HUES64 (cell line): ENCODE results near the gene CCDC180.

Experiments
- H3K27ac ChIP-seq: 2 replicates; pipeline ENCODE4 v1.7.0; 2013; ENCODE audit warnings: low read depth, low read length, inconsistent platforms
- H3K27me3 ChIP-seq: 2 replicates; pipeline ENCODE4 v1.6.1; 2013; ENCODE audit warnings: mild to moderate bottlenecking, low read length; ENCODE audit not compliant: insufficient read depth
- H3K36me3 ChIP-seq: 2 replicates; pipeline ENCODE4 v1.6.1; 2013; ENCODE audit warnings: mild to moderate bottlenecking, low read length; ENCODE audit not compliant: insufficient read depth
- H3K4me1 ChIP-seq: 2 replicates; pipeline ENCODE4 v1.6.1; 2013; ENCODE audit warnings: mild to moderate bottlenecking, low read length, moderate library complexity; ENCODE audit not compliant: insufficient read depth
- H3K4me3 ChIP-seq: 2 replicates; pipeline ENCODE4 v1.5.1; 2013; ENCODE audit warnings: mild to moderate bottlenecking, low read length, moderate library complexity
- H3K9ac ChIP-seq: 2 replicates; pipeline ENCODE4 v1.6.1; 2013; ENCODE audit warnings: mild to moderate bottlenecking, low read depth, low read length
- H3K9me3 ChIP-seq: 2 replicates; pipeline ENCODE4 v1.6.1; 2013; ENCODE audit warnings: low read depth, low read length; ENCODE audit not compliant: insufficient read depth
- WGBS: fragments of 150-250, 120-280 bp; methylation state at CpG from one replicate; pipeline ENCODE4 v1.1.7; 2013; ENCODE audit warnings: missing lambda C conversion rate; 5-methylcytosine and 5-hydroxymethylcytosine counted together

Gene CCDC180

DNA sequence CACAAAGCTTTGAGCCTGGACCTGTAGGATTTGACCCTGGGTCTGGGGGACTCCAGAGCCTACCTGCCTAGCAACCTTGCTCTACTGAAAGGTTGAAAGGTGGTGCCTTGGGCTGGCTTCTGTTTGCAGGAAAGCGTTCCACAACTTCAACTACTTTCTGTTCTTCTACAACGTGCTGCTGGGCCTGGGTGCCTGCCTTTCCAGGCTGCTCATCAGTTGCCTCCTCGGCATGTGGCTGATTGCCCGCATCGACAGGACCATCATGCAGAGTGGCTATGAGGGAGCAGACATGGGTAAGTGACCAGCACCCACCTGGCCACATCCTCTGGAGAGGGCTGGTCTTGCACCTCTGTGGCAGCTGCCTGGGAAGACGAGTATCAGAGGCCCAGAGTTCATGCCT lies 13.6 kb upstream of the CCDC180 start:
- no peak overlapping the region for H3K4me3 ChIP-seq
- no peak overlapping the region for H3K9ac ChIP-seq
- no peak overlapping the region for H3K27ac ChIP-seq
- no peaks in the 10 kb centered on the region for H3K27me3 ChIP-seq
- H3K9me3 ChIP-seq: no peaks in the 10 kb centered on the region
- 91% methylated on average over 6 of the region's 6 CpGs for WGBS
- H3K4me1 ChIP-seq: no peaks in the 10 kb centered on the region
- peaks cover 21% of the 10 kb centered on the region; the same call in 1 of the 2 replicates for H3K36me3 ChIP-seq

DNA sequence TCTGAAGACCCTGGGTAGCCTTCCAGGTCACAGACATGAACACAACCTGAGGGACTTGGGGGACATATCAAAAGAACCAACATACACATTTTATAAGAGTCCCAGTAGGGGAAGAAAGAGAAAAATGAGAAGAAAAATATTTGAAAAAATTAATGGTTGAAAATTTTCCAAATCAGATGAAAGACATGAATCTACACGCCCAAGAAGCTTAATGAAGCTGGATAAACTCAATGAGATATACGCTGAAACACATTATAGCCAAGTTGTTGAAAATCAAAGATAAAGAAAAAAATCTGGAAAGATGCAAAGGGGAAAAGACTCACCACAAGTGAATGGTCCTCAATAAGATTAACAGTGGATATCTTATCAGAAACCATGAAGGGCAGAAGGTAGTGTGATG lies 9.6 kb upstream of the CCDC180 start:
- H3K4me3 ChIP-seq: no peak overlapping the region
- 0 out of 2 replicates have a peak, but pooled peaks cover 6% of the 10 kb centered on the region for H3K36me3 ChIP-seq
- no peaks in the 10 kb centered on the region for H3K27me3 ChIP-seq
- H3K9ac ChIP-seq: no peak overlapping the region
- H3K27ac ChIP-seq: no peak overlapping the region
- WGBS: 88% methylated on average over 2 of the region's 2 CpGs
- no peaks in the 10 kb centered on the region for H3K4me1 ChIP-seq
- no peaks in the 10 kb centered on the region for H3K9me3 ChIP-seq

DNA sequence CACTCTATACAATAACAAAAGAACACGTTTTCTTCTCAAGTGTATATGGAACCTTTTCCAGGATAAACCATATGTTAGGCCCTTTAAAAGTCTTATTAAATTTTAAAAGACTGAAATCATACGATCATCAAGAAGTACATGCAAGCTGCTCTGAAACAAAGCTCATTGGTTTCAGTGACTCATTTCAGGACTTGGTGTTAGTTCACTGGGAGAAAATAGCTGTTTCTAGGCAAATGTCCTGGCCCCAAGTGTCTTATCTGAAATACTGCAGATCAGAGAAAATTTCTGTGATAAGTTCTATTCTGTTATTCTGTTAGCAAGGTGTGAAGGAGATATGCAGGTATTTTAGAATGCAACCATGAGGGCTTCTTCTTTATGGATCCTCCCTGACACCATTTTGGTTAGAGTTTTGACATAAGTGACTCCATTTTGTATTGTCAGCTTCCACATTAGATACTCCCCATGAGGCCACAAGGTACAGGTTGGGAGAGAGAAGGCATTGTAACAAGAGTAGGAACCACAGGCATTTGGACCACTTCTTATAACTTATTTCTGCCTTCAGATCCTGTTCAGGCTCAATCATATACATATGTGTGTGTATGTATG lies 7.5 kb upstream of the CCDC180 start:
- Histone ChIP-seq H3K36me3 (0 out of 2 replicates have a peak, but pooled peaks cover 3% of the 10 kb centered on the region), H3K4me3 (no peak overlapping the region), H3K27me3 (no peaks in the 10 kb centered on the region), H3K27ac (no peak overlapping the region), H3K4me1 (no peaks in the 10 kb centered on the region), H3K9me3 (no peaks in the 10 kb centered on the region), H3K9ac (no peak overlapping the region)
- WGBS: 93% methylated on average over 2 of the region's 2 CpGs

DNA sequence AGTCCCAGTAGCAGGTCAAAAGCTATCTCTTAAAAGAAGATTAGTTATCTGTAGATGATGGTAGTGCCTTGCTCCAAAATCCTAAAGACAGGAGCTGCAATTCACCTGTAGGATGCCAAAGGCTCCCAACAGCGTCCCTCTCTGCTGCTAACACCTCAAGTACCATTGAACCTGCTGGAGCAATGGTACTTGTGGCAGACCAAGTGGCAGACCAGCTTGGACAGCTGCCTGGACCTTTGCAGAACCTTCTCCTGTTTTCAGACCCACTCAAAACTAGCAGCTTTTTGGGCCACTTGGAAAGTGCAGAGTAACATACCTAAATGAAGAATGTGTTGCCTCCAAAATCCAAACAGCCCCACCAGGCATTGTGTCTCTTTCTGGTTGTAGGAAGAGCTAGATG lies 6.9 kb upstream of the CCDC180 start:
- no peak overlapping the region for H3K9ac ChIP-seq
- no peaks in the 10 kb centered on the region for H3K27me3 ChIP-seq
- no peaks in the 10 kb centered on the region for H3K36me3 ChIP-seq
- H3K4me1 ChIP-seq: no peaks in the 10 kb centered on the region
- no peak overlapping the region for H3K27ac ChIP-seq
- H3K4me3 ChIP-seq: no peak overlapping the region
- H3K9me3 ChIP-seq: no peaks in the 10 kb centered on the region
- WGBS: 93% methylated on average over 1 of the region's 1 CpG

DNA sequence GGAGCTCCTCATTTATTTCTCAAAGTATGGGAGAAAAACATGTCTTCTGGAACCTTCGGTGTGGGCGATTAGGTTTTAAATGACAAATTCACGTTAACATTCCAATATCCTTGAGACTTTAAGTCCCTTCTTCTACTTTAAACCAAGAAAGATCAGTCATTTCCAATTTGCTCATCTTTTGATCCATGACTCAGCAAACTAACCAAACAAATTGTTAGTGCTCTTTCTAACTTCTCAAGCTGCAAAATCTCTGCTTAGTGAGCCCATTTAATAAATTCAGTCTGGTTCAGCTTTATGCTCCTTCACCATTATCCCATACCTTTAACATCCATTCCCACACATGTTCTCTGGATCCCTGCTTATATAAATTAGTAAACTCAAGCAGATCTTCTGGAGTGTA lies 5.5 kb upstream of the CCDC180 start:
- Histone ChIP-seq H3K36me3 (no peaks in the 10 kb centered on the region), H3K4me3 (no peak overlapping the region), H3K9ac (no peak overlapping the region), H3K4me1 (peaks cover 7% of the 10 kb centered on the region; the same call in 1 of the 2 replicates), H3K27ac (no peak overlapping the region), H3K27me3 (no peaks in the 10 kb centered on the region), H3K9me3 (no peaks in the 10 kb centered on the region)
- WGBS: 96% methylated on average over 3 of the region's 3 CpGs

DNA sequence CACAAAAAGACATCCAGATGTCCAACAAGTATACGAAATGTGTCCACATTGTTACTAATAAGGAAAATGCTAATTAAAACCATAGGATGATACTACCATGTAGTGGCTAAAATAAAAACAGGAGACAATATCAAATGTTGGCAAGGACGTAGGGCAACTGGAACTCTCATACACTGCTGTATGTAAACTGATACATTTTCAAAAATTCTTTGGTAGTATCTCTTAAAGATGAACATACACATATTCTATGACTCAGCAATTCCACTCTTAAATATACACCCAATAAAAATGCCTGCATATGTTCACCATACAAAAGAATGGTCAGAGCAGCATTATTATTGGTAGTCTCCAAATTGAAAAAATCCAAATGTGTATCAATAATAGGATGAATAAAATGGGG lies 2.9 kb upstream of the CCDC180 start:
- no peak overlapping the region for H3K27ac ChIP-seq
- no peak overlapping the region for H3K4me3 ChIP-seq
- H3K4me1 ChIP-seq: peaks cover 7% of the 10 kb centered on the region; the same call in 1 of the 2 replicates
- peaks cover 7% of the 10 kb centered on the region for H3K27me3 ChIP-seq
- no peaks in the 10 kb centered on the region for H3K36me3 ChIP-seq
- no peaks in the 10 kb centered on the region for H3K9me3 ChIP-seq
- H3K9ac ChIP-seq: no peak overlapping the region
- WGBS: 86% methylated on average over 1 of the region's 2 CpGs

DNA sequence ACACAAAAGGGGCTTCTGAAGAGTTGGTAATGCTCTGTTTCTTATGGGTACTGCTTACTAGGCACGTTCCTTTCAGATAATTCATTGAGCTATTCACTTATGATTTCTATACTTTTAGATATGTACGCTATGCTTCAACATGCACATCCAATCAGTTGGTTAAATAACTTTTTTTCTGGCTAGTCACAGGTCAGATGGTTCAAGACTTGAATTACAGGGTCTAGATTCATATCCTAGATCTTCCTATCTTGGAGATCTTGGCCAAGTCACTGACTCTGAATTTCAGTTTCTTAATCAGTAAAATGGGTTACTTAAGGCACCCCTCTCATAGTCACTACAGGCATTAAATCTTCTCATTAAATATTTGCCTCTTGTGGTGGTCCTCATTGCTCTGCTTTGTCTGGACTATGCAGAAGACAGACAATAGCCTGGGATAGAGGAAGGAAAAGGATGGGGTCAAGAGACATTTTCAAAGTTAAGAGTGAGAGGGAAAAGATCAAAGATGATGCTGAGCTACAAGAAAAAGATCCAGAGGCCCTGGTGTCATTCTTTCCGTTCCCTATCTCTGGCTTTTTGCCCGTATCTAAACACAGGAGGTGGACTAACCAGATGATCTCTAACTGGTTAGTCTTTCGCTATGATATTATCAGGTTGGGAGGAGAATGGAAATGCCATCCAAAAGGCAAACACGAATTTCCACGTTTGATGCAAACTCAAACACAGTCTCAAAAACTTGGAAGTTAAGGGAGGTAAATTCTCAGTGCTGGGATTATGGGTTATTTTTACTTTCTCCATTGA lies 1.8 kb upstream of the CCDC180 start:
- WGBS: 92% methylated on average over 6 of the region's 7 CpGs
- no peaks in the 10 kb centered on the region for H3K36me3 ChIP-seq

DNA sequence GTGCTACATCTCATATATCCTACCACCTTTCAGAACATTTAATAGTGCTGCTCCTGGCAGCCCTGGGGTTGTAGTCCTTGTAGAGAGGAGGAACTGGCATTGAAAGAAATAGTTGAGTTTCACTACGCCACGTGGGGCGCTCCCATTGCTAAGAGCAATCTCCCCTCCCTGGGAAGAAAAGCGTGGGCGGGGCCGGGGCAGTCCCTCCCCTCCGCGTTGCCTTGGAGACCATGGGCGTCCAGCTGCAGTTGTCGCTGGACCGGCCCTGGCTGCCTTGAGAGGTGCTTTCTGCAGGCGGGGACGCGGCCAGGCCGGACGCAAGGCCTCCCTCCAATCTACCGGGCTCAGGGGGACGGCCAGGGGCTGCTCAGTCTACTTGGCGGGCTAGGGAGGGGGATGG lies 368 bp upstream of the CCDC180 start:
- H3K4me1 ChIP-seq: peaks cover 7% of the 10 kb centered on the region; the same call in 1 of the 2 replicates
- H3K27me3 ChIP-seq: peaks cover 7% of the 10 kb centered on the region
- WGBS: 10% methylated on average over 19 of the region's 19 CpGs
- no peaks in the 10 kb centered on the region for H3K36me3 ChIP-seq
- H3K4me3 ChIP-seq: peak overlapping the region; percentile 37
- no peak overlapping the region for H3K27ac ChIP-seq
- no peaks in the 10 kb centered on the region for H3K9me3 ChIP-seq
- H3K9ac ChIP-seq: 0 out of 2 replicates have a peak overlapping the region, but pooled peaks have one; percentile 8

More for the DNA sequence above, 1.8 kb upstream of the CCDC180 start:
- no peak overlapping the region for H3K4me3 ChIP-seq
- H3K9me3 ChIP-seq: no peaks in the 10 kb centered on the region
- H3K27me3 ChIP-seq: peaks cover 7% of the 10 kb centered on the region
- no peak overlapping the region for H3K9ac ChIP-seq
- H3K4me1 ChIP-seq: peaks cover 7% of the 10 kb centered on the region; the same call in 1 of the 2 replicates
- H3K27ac ChIP-seq: no peak overlapping the region

DNA sequence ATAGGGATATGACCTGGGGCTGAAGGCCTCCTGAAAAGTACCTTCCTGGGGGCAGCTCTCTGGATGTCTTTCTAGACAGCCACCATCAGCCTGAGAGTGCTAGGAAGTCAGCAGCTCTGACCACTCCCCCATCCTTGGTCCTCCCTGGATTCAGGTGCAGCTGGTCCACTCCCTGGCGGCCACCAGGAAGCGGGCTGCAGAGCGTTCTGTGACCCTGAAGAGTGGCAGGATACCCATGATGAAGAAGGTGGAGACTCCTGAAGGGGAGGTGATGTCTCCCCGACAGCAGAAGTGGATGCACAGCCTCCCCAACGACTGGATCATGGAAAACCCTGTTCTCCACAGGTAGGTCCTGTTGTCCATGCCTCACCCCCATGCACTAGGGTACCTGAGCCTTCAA lies 1.8 kb downstream of the CCDC180 start:
- Histone ChIP-seq H3K9me3 (no peaks in the 10 kb centered on the region), H3K36me3 (peaks cover 9% of the 10 kb centered on the region; the same call in 1 of the 2 replicates), H3K27ac (no peak overlapping the region), H3K27me3 (peaks cover 7% of the 10 kb centered on the region), H3K4me1 (peaks cover 7% of the 10 kb centered on the region; the same call in 1 of the 2 replicates), H3K9ac (no peak overlapping the region), H3K4me3 (no peak overlapping the region)
- 92% methylated on average over 5 of the region's 5 CpGs for WGBS

DNA sequence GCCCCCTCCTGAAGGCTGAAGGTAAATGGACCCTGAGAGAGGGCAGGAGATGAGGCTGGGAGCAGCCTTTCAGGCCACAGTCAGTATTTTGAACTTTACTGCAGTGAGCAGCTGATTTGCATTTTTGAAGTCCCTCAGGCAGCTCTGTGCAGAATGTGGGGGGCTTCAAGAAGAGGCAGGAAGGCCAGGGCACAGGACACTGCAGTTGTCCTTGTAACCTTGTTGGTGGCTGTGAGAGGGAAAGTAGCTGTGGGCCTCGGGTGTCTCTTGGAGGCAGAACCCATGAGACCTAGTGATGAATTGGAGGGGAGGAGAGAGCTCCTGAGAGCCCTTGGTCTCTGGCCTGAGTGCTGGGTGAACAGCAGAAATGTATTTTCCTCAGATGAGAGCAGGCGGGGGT lies 2.6 kb downstream of the CCDC180 start:
- H3K9ac ChIP-seq: no peak overlapping the region
- no peak overlapping the region for H3K27ac ChIP-seq
- H3K4me1 ChIP-seq: peaks cover 7% of the 10 kb centered on the region; the same call in 1 of the 2 replicates
- H3K4me3 ChIP-seq: no peak overlapping the region
- H3K36me3 ChIP-seq: peaks cover 17% of the 10 kb centered on the region; the same call in 1 of the 2 replicates
- 89% methylated on average over 2 of the region's 2 CpGs for WGBS
- H3K9me3 ChIP-seq: no peaks in the 10 kb centered on the region
- peaks cover 7% of the 10 kb centered on the region for H3K27me3 ChIP-seq

DNA sequence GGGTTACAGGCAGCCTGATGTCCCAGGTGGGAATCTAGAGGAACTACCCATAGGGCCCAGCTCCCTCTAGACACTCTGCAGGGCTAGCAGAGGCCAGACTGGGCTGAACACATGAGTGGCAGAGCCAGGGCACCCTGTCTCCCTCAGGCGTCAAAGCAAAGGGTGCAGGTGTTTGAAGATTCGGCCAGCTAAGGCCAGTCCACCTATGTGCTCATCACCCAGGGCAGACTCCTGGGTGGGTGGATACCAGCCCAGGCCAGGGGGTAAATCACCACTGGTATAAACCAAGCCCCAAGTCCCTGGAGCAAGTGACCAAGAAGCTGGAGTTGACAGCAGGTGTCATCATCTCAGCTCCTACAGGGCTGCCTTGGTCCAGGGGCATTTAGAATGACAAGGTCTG lies 3.4 kb downstream of the CCDC180 start:
- H3K4me1 ChIP-seq: peaks cover 7% of the 10 kb centered on the region; the same call in 1 of the 2 replicates
- no peaks in the 10 kb centered on the region for H3K9me3 ChIP-seq
- H3K27ac ChIP-seq: no peak overlapping the region
- peaks cover 7% of the 10 kb centered on the region for H3K27me3 ChIP-seq
- H3K9ac ChIP-seq: no peak overlapping the region
- H3K4me3 ChIP-seq: no peak overlapping the region
- H3K36me3 ChIP-seq: peaks cover 22% of the 10 kb centered on the region; the same call in 1 of the 2 replicates
- 95% methylated on average over 2 of the region's 2 CpGs for WGBS
